A673 (cell line): Measurements from ENCODE around the gene ADK.
"Not testable (repeated sequence)": the region's sequence is repeated elsewhere in the genome, so short reads cannot be mapped to it uniquely, and the experiment has no call there.

ENCODE experiments used
- EZH2 ChIP-seq: fragments of 200-600 bp; sonication (generic); IDR thresholded peaks from 2 replicates; pipeline ENCODE4 v1.6.1; 2017; ENCODE audit warnings: borderline replicate concordance, low read depth, mild to moderate bottlenecking, mixed read lengths, antibody characterized with exemption, low read length; ENCODE audit not compliant: poor library complexity, severe bottlenecking
- TF ChIP-seq, protein P1 (sequence below): fragments of 300-800, 200-600 bp; sonication (generic); conservative IDR thresholded peaks from 2 replicates; pipeline ENCODE4 v1.5.1; 2017; ENCODE audit warnings: low read depth, mild to moderate bottlenecking, antibody characterized with exemption, low read length, moderate library complexity, mixed read lengths

DNA sequence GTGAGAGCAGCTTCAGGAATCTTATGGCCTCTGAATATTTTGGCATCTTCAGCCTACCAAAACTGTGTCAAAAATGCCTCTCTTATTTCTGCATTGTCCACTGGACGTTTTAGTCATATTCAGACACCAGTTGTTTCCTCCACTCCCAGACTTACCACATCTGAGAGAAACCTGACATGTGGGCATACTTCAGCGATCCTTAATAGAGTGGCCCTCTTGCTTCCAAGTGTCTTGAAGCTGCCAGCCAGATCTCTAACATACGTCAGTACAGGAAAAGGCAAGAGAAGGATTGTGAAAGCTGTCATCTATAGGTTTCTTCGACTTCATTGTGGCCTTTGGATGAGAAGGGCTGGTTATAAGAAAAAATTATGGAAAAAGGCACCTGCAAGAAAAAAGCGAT, 376.6 kb downstream of the ADK start:
- TF ChIP-seq, protein P1, sequence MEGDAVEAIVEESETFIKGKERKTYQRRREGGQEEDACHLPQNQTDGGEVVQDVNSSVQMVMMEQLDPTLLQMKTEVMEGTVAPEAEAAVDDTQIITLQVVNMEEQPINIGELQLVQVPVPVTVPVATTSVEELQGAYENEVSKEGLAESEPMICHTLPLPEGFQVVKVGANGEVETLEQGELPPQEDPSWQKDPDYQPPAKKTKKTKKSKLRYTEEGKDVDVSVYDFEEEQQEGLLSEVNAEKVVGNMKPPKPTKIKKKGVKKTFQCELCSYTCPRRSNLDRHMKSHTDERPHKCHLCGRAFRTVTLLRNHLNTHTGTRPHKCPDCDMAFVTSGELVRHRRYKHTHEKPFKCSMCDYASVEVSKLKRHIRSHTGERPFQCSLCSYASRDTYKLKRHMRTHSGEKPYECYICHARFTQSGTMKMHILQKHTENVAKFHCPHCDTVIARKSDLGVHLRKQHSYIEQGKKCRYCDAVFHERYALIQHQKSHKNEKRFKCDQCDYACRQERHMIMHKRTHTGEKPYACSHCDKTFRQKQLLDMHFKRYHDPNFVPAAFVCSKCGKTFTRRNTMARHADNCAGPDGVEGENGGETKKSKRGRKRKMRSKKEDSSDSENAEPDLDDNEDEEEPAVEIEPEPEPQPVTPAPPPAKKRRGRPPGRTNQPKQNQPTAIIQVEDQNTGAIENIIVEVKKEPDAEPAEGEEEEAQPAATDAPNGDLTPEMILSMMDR, result not testable (repeated sequence)
- TF ChIP-seq EZH2, result not testable (repeated sequence)
